Glutamatergic neuron (in vitro differentiated cells): Measurements from ENCODE around the gene ATP6V0B. TPM values are rescaled to one million over a fixed set of nuclear protein-coding genes. Genes with fewer than 3 reads are reported as not detected.

Experiments used
- DNase-seq: peaks from one replicate; pipeline ENCODE4 v3.0.0; 2022
- H3K27ac Mint-ChIP-seq: one replicate; pipeline ENCODE4 v1.8.0; 2020; ENCODE audit warnings: mild to moderate bottlenecking, mixed read lengths, inconsistent platforms; ENCODE audit not compliant: unreplicated experiment
- H3K27me3 Mint-ChIP-seq: one replicate; pipeline ENCODE4 v1.8.0; 2020; ENCODE audit warnings: mild to moderate bottlenecking, moderate library complexity, mixed read lengths, inconsistent platforms; ENCODE audit not compliant: unreplicated experiment
- H3K36me3 Mint-ChIP-seq: one replicate; pipeline ENCODE4 v1.8.0; 2020; ENCODE audit warnings: mild to moderate bottlenecking, mixed read lengths, inconsistent platforms; ENCODE audit not compliant: unreplicated experiment
- H3K4me1 Mint-ChIP-seq: one replicate; pipeline ENCODE4 v1.8.0; 2020; ENCODE audit warnings: mild to moderate bottlenecking, low read depth, mixed read lengths, inconsistent platforms; ENCODE audit not compliant: unreplicated experiment
- H3K4me3 Mint-ChIP-seq: one replicate; pipeline ENCODE4 v1.8.0; 2020; ENCODE audit warnings: mild to moderate bottlenecking, mixed read lengths, inconsistent platforms; ENCODE audit not compliant: unreplicated experiment
- H3K9me3 Mint-ChIP-seq: one replicate; pipeline ENCODE4 v1.8.0; 2020; ENCODE audit warnings: mild to moderate bottlenecking, moderate library complexity, mixed read lengths, inconsistent platforms; ENCODE audit not compliant: unreplicated experiment
- CTCF ChIP-seq: fragments of 200-600 bp; sonication (generic); IDR thresholded peaks from one replicate; pipeline ENCODE4 v1.5.0; 2021; ENCODE audit not compliant: partially characterized antibody, unreplicated experiment
- total RNA-seq: library from RNA; stranded (reverse); fragmentation: NEBNext Ultra II Directional; extraction: Animal tissue kit (Norgen Biotek cat#: 25700); gene quantifications from one replicate; pipeline ENCODE4 v1.2.1, GENCODE V29; 2021; ENCODE audit not compliant: unreplicated experiment

Gene ATP6V0B
- total RNA-seq, 1 donor from 2014 or later, result 208 TPM

- Mint-ChIP-seq H3K27ac (no peak overlapping the region), H3K27me3 (peaks cover 4% of the 10 kb centered on the region), H3K9me3 (peaks cover 1% of the 10 kb centered on the region), H3K4me1 (no peaks in the 10 kb centered on the region), H3K4me3 (peak overlapping the region; percentile 90), H3K36me3 (no peaks in the 10 kb centered on the region)
- no peak for TF ChIP-seq CTCF
- no peak for DNase-seq
Measured at GRCh38 chr1:43990271-43991199, 15.8 kb downstream of the ATP6V0B start.

- H3K27ac Mint-ChIP-seq, result no peak overlapping the region
- peak overlapping the region; percentile 90 for H3K4me3 Mint-ChIP-seq
- no peaks in the 10 kb centered on the region for H3K36me3 Mint-ChIP-seq
- no peaks in the 10 kb centered on the region for H3K4me1 Mint-ChIP-seq
- TF ChIP-seq CTCF, result no peak
- H3K9me3 Mint-ChIP-seq, result peaks cover 1% of the 10 kb centered on the region
- no peak for DNase-seq
- peaks cover 4% of the 10 kb centered on the region for H3K27me3 Mint-ChIP-seq
Measured at GRCh38 chr1:43991200-43991475, 16.4 kb downstream of the ATP6V0B start.

- no peak for TF ChIP-seq CTCF
- no peaks in the 10 kb centered on the region for H3K36me3 Mint-ChIP-seq
- H3K27me3 Mint-ChIP-seq, result peaks cover 6% of the 10 kb centered on the region
- peaks cover 1% of the 10 kb centered on the region for H3K9me3 Mint-ChIP-seq
- peak; percentile 67 for DNase-seq
- H3K27ac Mint-ChIP-seq, result no peak within 1 kb of the TSS
- peaks cover 4% of the 10 kb centered on the region for H3K4me1 Mint-ChIP-seq
- peak within 1 kb of the TSS; percentile 90 for H3K4me3 Mint-ChIP-seq
Measured at GRCh38 chr1:43991476-43992231, 16.9 kb downstream of the ATP6V0B start, which contains the start of gene CCDC24. Gene CCDC24, plus strand, starts transcription at chr1:43991599. Its CDS starts 280 bp downstream, at chr1:43991879.

GRCh38 chr1:43992232-43992995 lies 17.7 kb downstream of the ATP6V0B start:
- H3K27me3 Mint-ChIP-seq, result peaks cover 6% of the 10 kb centered on the region
- peak overlapping the region; percentile 90 for H3K4me3 Mint-ChIP-seq
- no peak overlapping the region for H3K27ac Mint-ChIP-seq
- TF ChIP-seq CTCF, result no peak
- H3K36me3 Mint-ChIP-seq, result no peaks in the 10 kb centered on the region
- H3K4me1 Mint-ChIP-seq, result peaks cover 4% of the 10 kb centered on the region
- peaks cover 1% of the 10 kb centered on the region for H3K9me3 Mint-ChIP-seq
- DNase-seq, result no peak
